Skeletal muscle tissue (tissue), 4 donors: ENCODE data around the gene RPL32. TPM values are rescaled to one million over a fixed set of nuclear protein-coding genes. Genes with fewer than 3 reads are reported as not detected.

ENCODE experiments used
- H3K27ac ChIP-seq: one replicate; pipeline ENCODE4 v1.7.0; 2013; ENCODE audit warnings: mild to moderate bottlenecking, low read depth, low read length, inconsistent platforms
- H3K27me3 ChIP-seq, 3 donors: one replicate each; pipeline ENCODE4 v1.7.0; 2013; ENCODE audit warnings: low read length in 3 of 3; ENCODE audit not compliant: control insufficient read depth in 3 of 3, insufficient read depth in 3 of 3
- H3K36me3 ChIP-seq, 3 donors: one replicate each; pipeline ENCODE4 v1.7.0; 2013; ENCODE audit warnings: low read length in 3 of 3; ENCODE audit not compliant: control insufficient read depth in 3 of 3, insufficient read depth in 3 of 3
- H3K4me1 ChIP-seq, 3 donors: one replicate each; pipeline ENCODE4 v1.7.0; 2013; ENCODE audit warnings: low read length in 3 of 3, mild to moderate bottlenecking in 3 of 3; ENCODE audit not compliant: control insufficient read depth in 3 of 3, insufficient read depth in 3 of 3
- H3K4me3 ChIP-seq, 3 donors: one replicate each; pipeline ENCODE4 v1.7.0; 2013; ENCODE audit warnings: low read length in 3 of 3
- H3K9ac ChIP-seq, 3 donors: one replicate each; pipeline ENCODE4 v1.7.0; 2013; ENCODE audit warnings: low read length in 3 of 3, mild to moderate bottlenecking in 3 of 3, moderate library complexity in 2 of 3, low read depth in 1 of 3
- H3K9me3 ChIP-seq, 3 donors: one replicate each; pipeline ENCODE4 v1.7.0; 2013; ENCODE audit warnings: low read length in 3 of 3; ENCODE audit not compliant: control insufficient read depth in 3 of 3
- total RNA-seq: library from RNA; depleted of rRNA; stranded (reverse); fragments of >200 nt; gene quantifications from one replicate; pipeline ENCODE4 v1.2.3, GENCODE V29; 2014
- donor health status: Osteomylitis.

The RPL32 gene
- total RNA-seq, 1 donor from 2014 or later: 1,978 TPM

DNA sequence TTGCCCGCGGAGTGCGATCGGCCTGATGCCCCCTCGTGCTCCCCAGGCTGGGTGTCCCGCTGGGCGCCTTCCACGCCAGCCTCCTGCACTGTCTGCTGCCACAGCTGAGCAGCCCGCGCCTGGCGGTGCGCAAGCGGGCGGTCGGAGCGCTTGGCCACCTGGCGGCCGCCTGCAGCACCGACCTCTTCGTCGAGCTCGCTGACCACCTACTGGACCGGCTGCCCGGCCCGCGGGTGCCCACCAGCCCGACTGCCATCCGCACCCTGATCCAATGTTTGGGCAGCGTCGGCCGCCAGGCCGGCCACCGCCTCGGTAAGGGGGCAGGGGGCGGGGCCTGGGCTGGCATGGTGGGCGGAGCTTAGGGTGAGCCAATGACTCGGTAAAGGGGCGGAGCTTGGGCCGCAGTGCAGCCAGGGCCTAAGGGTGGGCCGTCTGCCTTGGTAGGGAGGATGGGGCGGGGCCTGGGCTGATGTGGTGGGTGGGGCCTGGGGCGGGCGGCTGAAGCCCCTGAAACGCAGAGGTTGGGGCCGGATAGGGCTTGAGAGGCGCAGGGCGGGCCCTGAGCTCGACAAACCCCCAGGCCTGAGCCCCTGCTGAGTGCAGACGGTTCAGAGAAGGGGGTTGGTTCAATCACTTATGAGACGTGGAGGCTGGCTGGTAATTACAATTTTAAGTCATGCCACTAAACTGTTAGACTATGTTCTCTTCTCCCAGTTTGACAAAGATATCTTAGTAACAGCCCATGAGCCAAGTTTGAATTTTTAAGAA is 31.2 kb downstream of the RPL32 start:
- H3K9ac ChIP-seq: peak overlapping the region; percentile 15 to 70 (median 38)
- H3K27me3 ChIP-seq: no peaks in the 10 kb centered on the region
- peaks cover 21 to 60% (median 55%) of the 10 kb centered on the region in 3 donors for H3K4me1 ChIP-seq
- H3K36me3 ChIP-seq: peaks cover 56 to 69% (median 63%) of the 10 kb centered on the region in 3 donors
- peak overlapping the region; percentile 37 for H3K27ac ChIP-seq
- peak overlapping the region; percentile 54 to 65 (median 63) for H3K4me3 ChIP-seq
- H3K9me3 ChIP-seq: no peaks in the 10 kb centered on the region

DNA sequence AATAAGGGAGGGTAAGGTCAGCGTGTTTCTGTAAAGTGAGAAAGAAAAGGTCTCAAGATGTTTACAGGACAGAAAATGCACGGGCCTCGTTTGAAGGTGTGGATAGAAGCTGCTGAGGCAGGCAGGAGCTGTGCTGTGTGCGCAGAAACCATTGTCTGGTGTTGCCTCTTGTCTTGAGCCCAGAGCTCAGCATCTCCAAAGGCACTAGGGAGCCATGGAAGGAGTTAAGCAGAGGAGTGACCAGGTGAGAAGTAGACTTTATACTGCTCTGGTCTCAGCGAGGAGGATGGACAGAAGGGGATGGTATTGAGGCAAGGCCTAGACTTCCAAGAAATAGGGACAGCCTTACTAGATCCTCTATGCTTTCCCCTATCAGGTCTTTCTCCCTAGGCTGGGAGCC is 31.9 kb downstream of the RPL32 start:
- Histone ChIP-seq H3K4me3 (peak overlapping the region; percentile 54 to 65 (median 63)), H3K36me3 (peaks cover 54 to 67% (median 59%) of the 10 kb centered on the region in 3 donors), H3K9ac (peak overlapping the region; percentile 6 to 70 (median 38)), H3K4me1 (peaks cover 21 to 57% (median 51%) of the 10 kb centered on the region in 3 donors), H3K27me3 (no peaks in the 10 kb centered on the region), H3K27ac (peak overlapping the region; percentile 37), H3K9me3 (no peaks in the 10 kb centered on the region)

DNA sequence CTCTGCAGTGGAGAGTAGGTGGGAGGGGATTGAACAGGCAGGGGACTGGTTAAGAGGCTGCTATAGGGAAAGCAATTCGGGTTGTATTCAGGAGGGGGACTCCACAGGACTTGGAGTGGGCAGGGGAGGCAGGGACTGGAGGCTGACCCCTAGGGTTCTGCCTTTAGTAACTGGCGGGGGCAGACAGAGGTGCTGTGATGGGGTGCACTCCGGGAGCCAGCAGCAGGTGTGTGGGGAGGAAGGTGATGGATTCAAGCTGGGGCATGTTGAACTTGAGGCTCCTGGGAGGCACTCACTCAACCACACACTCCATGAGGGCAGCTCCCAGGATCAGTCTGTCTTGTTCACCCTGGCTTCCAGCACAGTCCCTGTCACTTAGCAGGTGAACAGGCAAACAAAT is 32.4 kb downstream of the RPL32 start:
- Histone ChIP-seq H3K27me3 (no peaks in the 10 kb centered on the region), H3K4me1 (peaks cover 21 to 57% (median 52%) of the 10 kb centered on the region in 3 donors), H3K9ac (peak overlapping the region in 2 of 3 donors; percentile 43 to 70), H3K27ac (peak overlapping the region; percentile 37), H3K4me3 (peak overlapping the region in 1 of 3 donors; percentile 54), H3K9me3 (no peaks in the 10 kb centered on the region), H3K36me3 (peaks cover 52 to 66% (median 57%) of the 10 kb centered on the region in 3 donors)

DNA sequence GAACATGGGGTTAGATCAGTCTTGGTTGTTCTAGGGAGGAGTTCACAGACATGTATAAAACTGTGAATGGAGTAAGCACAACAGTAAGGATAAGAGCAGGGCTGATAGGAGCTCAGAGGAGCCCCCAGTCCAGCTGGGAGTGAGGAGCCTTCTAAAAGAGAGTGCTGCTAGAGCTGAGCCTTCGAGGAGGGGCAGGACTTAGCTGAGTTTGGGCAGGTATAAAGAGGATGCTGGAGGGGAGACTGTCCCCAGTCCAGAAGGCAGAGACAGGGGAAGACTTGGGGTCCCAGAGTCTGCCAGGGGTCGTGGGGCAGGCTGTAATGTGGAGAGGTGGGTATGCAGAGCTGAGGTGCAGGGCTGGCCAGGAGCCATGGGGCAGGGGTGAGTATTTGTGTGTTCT is 32.8 kb downstream of the RPL32 start:
- H3K9me3 ChIP-seq: no peaks in the 10 kb centered on the region
- no peak overlapping the region for H3K27ac ChIP-seq
- no peaks in the 10 kb centered on the region for H3K27me3 ChIP-seq
- peaks cover 21 to 60% (median 56%) of the 10 kb centered on the region in 3 donors for H3K4me1 ChIP-seq
- peaks cover 52 to 66% (median 56%) of the 10 kb centered on the region in 3 donors for H3K36me3 ChIP-seq
- H3K4me3 ChIP-seq: no peak overlapping the region
- H3K9ac ChIP-seq: peak overlapping the region in 2 of 3 donors; percentile 63 to 70

DNA sequence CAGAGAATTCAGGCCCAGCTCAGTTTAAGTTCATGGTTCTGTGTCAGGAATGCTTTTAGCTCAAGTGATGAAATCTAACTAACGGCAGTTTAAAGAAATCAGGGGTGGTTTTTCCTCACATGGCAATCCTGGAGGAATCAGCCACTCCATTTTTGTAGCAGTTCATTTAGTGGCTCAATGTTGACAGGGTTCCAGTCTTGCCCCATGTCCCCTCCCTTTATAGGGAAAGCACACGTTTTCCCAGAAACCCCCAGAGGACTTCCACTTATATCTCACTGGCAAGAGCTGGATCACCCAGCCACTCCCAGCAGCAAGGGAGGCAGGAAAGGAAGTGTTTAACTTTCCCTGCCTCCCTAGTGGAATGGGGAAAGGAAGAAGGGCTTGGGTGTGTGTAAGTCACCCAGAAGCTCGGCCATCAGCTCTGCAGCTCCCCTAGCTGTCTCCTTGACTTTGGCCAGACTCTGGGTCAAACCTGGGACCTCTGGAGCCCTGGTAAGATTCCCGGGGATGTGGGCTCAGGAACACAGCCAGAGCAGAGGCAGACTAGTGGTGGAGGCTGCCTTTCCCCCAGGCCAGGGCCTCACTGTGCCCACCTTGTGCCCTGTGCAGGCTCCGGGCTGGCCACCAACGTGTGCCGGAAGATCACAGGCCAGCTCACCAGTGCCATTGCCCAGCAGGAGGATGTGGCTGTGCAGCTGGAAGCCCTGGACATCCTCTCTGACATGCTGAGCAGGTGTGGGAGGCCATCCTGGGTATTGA is 33.6 kb downstream of the RPL32 start:
- Histone ChIP-seq H3K4me3 (no peak overlapping the region), H3K9ac (peak overlapping the region in 2 of 3 donors; percentile 7 to 70), H3K27ac (peak overlapping the region; percentile 26), H3K27me3 (no peaks in the 10 kb centered on the region), H3K9me3 (no peaks in the 10 kb centered on the region), H3K36me3 (peaks cover 49 to 62% (median 53%) of the 10 kb centered on the region in 3 donors), H3K4me1 (peaks cover 21 to 65% (median 60%) of the 10 kb centered on the region in 3 donors)

DNA sequence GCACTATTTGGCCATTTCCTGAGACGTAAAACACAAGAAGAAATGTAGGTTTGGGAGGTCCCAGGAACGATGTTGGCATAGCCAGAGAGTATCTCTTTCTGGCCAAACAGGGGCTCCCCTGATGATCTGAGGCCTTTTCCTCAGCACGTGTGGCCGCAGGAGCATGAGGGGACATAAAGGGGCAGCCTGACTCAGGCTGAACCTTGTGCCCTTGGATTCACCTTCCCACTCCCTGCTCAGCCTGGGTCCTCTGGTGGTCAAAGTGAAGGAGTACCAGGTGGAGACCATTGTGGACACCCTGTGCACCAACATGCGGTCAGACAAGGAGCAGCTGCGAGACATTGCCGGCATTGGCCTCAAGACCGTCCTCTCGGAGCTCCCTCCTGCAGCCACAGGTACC is 34.3 kb downstream of the RPL32 start:
- Histone ChIP-seq H3K4me1 (peaks cover 26 to 72% (median 65%) of the 10 kb centered on the region in 3 donors), H3K27me3 (no peaks in the 10 kb centered on the region), H3K4me3 (no peak overlapping the region), H3K9me3 (no peaks in the 10 kb centered on the region), H3K27ac (peak overlapping the region; percentile 26), H3K9ac (peak overlapping the region in 1 of 3 donors; percentile 64), H3K36me3 (peaks cover 51 to 59% (median 52%) of the 10 kb centered on the region in 3 donors)

DNA sequence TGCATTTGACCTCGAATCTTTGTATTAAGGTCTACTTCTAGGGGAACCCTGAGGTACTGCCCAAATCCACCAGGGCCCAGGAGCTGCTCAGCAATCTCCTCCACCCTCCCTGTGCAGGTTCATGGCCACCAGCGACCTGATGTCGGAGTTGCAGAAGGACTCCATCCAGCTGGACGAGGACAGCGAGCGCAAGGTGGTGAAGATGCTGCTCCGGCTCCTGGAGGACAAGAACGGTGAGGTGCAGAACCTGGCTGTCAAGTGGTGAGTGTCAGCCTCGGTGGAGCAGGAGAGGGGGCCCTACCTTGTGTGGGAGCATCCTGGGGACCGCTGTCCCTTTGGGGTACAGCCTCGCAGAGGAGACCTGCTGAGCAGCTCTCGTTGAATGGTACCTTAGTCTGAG is 38.0 kb downstream of the RPL32 start:
- H3K9me3 ChIP-seq: no peaks in the 10 kb centered on the region
- peaks cover 40 to 49% (median 44%) of the 10 kb centered on the region in 3 donors for H3K36me3 ChIP-seq
- H3K27me3 ChIP-seq: no peaks in the 10 kb centered on the region
- H3K9ac ChIP-seq: peak overlapping the region in 1 of 3 donors; percentile 8
- peaks cover 33 to 79% (median 69%) of the 10 kb centered on the region in 3 donors for H3K4me1 ChIP-seq
- H3K27ac ChIP-seq: no peak overlapping the region
- H3K4me3 ChIP-seq: no peak overlapping the region

DNA sequence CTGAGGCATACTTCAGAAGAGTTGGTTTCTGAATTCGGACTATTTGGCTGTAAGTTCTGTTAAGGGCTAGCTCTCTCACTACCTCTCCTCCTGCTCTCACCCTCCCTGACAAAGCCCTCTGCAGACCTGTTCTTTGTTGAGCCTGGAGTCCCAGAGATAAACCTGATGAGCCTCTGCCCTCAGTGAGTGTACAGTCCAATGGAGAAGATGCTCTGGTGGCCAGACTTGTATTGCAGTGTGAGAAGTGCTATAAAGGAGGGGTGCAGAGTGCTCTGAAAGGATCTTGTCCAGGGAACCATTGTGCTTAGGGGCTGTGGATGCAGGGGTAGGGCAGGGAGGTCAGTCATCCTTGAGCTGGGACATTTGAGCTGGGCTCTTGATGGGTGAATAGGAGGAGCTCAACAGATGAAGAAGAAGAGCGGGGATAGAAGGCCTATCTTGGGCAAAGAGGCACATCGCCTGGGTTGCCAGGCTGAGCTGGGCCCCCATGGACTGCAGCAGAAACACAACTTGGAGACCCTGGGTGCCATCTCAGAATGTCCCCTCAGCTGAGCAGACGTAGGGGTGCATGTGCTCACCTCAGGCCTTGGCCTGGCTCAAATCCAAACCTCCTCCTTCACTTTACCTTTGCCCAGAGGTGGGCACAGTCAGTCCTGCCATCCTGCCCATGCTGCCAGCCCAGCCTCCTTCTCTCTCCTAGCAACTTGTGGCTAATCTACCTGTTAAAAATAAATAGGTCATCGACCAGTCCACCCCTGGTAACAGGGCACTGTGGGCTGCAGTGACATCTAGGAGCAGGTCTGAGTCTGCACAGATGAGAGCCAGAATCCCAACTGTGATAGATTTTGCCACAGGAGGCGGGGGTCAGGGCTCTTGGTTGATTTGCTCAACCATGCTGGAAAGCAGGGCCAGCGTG is 41.6 kb downstream of the RPL32 start:
- Histone ChIP-seq H3K4me1 (peaks cover 29 to 70% (median 56%) of the 10 kb centered on the region in 3 donors), H3K9ac (peak overlapping the region; percentile 52 to 91 (median 63)), H3K27me3 (no peaks in the 10 kb centered on the region), H3K27ac (peak overlapping the region; percentile 98), H3K4me3 (peak overlapping the region; percentile 4 to 72 (median 59)), H3K36me3 (peaks cover 12 to 19% (median 18%) of the 10 kb centered on the region in 3 donors), H3K9me3 (no peaks in the 10 kb centered on the region)

DNA sequence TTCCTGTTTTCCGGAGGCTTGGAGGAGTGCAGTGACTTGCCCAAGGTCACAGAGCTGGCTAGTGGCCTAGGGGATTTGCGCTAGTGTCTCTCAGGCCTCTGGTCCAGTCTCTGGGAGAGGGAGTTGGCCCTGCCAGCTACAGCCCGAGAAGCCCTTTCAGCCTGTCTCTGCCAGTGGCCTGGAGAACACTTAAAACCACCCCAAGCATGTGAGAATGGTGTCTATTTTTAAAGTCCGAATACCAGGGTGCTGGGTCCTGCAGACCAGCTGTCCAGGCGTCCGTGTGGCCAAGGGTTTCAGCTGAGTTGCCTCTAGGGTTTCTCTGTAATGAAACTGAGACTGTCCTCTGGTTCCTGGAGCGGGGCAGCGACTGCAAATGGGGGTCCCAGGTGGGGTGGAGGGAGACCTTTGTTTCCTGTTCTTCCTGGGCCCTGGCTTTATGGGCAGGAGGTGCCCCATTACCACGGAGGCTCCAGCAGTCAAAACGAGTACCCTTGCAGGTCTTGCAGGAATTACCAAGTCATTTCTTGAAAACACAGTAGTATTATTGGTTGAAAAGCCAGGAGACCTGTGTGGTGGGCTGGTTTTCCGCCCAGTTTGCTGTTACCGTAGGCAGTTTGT is 42.7 kb downstream of the RPL32 start:
- H3K4me3 ChIP-seq: peak overlapping the region; percentile 73 to 92 (median 90)
- H3K9ac ChIP-seq: peak overlapping the region; percentile 71 to 98 (median 98)
- no peaks in the 10 kb centered on the region for H3K27me3 ChIP-seq
- peaks cover 29 to 63% (median 53%) of the 10 kb centered on the region in 3 donors for H3K4me1 ChIP-seq
- peak overlapping the region; percentile 98 for H3K27ac ChIP-seq
- H3K9me3 ChIP-seq: no peaks in the 10 kb centered on the region
- peaks cover 6 to 10% (median 8%) of the 10 kb centered on the region in 3 donors for H3K36me3 ChIP-seq
